Keratinocyte (primary cell): ENCODE data around the gene EIF4ENIF1.

Source experiments
- EZH2 ChIP-seq: IDR thresholded peaks from one replicate; pipeline ENCODE4 v1.6.1; 2012; ENCODE audit warnings: inconsistent platforms, mild to moderate bottlenecking, low read length, moderate library complexity
- TF ChIP-seq, protein P1 (sequence below), 3 experiments: IDR thresholded peaks in 1 of 3; conservative IDR thresholded peaks in 1 of 3; optimal IDR thresholded peaks in 1 of 3; 2 replicates in 2 of 3; 3 replicates in 1 of 3; pipeline versions ENCODE3 to v1.5.1; 2011; ENCODE audit warnings: low read length in 3 of 3, mild to moderate bottlenecking in 3 of 3, moderate library complexity in 2 of 3, control low read depth in 1 of 3, inconsistent platforms in 1 of 3; ENCODE audit not compliant: insufficient read depth in 2 of 3; ENCODE audit errors: extremely low read depth in 1 of 3

DNA sequence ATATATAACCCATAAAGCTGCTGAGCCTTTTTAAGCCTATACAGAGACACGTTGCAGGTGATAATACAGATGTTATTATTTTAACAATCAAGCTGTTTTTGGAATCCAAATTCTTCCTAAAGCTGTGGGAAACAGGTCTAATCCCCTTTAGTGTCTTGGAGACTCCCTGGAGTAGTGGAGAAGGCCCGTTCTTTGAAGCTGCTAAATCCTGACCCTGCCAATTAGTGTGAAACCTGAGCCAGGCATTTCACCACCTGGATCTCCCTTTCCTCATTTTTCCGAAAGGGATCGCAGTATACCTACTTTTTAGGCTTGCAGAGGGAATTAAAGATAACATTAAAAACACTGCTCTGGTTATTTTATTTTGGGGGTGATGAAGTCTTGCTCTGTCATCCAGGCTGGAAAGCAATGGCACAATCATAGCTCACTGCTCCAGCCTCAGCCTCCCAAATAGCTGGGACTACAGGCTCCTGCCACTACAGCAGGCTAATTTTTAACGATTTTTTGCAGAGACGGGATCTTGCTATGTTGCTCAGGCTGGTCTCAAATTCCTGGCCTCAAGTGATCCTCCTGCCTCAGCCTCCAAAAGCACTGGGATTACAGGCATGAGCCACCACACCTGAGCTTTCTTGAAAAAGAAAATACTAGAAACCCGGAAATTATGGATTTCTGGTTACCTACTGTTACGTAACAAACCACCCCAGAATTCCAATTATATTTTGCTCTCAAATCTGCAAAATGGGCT, 1.7 kb upstream of the EIF4ENIF1 start:
- TF ChIP-seq, protein P1, sequence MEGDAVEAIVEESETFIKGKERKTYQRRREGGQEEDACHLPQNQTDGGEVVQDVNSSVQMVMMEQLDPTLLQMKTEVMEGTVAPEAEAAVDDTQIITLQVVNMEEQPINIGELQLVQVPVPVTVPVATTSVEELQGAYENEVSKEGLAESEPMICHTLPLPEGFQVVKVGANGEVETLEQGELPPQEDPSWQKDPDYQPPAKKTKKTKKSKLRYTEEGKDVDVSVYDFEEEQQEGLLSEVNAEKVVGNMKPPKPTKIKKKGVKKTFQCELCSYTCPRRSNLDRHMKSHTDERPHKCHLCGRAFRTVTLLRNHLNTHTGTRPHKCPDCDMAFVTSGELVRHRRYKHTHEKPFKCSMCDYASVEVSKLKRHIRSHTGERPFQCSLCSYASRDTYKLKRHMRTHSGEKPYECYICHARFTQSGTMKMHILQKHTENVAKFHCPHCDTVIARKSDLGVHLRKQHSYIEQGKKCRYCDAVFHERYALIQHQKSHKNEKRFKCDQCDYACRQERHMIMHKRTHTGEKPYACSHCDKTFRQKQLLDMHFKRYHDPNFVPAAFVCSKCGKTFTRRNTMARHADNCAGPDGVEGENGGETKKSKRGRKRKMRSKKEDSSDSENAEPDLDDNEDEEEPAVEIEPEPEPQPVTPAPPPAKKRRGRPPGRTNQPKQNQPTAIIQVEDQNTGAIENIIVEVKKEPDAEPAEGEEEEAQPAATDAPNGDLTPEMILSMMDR (optimal IDR thresholded peaks at IDR 0.05 in 1 of 3, IDR thresholded peaks at IDR 0.05 in 1 of 3, conservative IDR thresholded peaks at IDR 0.05 in 1 of 3; ENCODE audit: extremely low read depth in 1 of 3, insufficient read depth in 2 of 3, low read length in 3 of 3): no peak
- TF ChIP-seq EZH2: no peak
